Mesothelial cell of epicardium (in vitro differentiated cells): ENCODE data around the gene AFDN. TPM values are rescaled to one million over a fixed set of nuclear protein-coding genes. Genes with fewer than 3 reads are reported as not detected.

Source experiments
- DNase-seq, 2 experiments: peaks; one replicate each; pipeline ENCODE4 v3.0.0; 2021; ENCODE audit warnings: low spot score in 2 of 2; ENCODE audit not compliant: unreplicated experiment in 2 of 2
- H3K27ac Mint-ChIP-seq: 2 replicates; pipeline ENCODE4 v1.8.0; 2021; ENCODE audit warnings: mixed read lengths
- H3K27me3 Mint-ChIP-seq: 2 replicates; pipeline ENCODE4 v1.8.0; 2021; ENCODE audit warnings: low read depth, mixed read lengths
- H3K36me3 Mint-ChIP-seq: 2 replicates; pipeline ENCODE4 v1.8.0; 2021; ENCODE audit warnings: mixed read lengths
- H3K4me1 Mint-ChIP-seq: 2 replicates; pipeline ENCODE4 v1.8.0; 2021; ENCODE audit warnings: mixed read lengths
- H3K4me3 Mint-ChIP-seq: 2 replicates; pipeline ENCODE4 v1.8.0; 2021; ENCODE audit warnings: mild to moderate bottlenecking, moderate library complexity, mixed read lengths
- H3K9me3 Mint-ChIP-seq: 2 replicates; pipeline ENCODE4 v1.8.0; 2021; ENCODE audit warnings: mixed read lengths
- CTCF ChIP-seq: fragments of 200-600 bp; sonication (generic); IDR thresholded peaks from one replicate; pipeline ENCODE4 v1.5.0; 2021; ENCODE audit warnings: antibody characterized with exemption; ENCODE audit not compliant: unreplicated experiment
- total RNA-seq: library from RNA; stranded (reverse); gene quantifications from 3 replicates; pipeline ENCODE4 v1.2.1, GENCODE V29; 2021

AFDN gene
- total RNA-seq, 1 donor from 2014 or later = 284 TPM

GRCh38 chr6:167831281-167831828 is 4.6 kb downstream of the AFDN start:
- Mint-ChIP-seq H3K27ac (peak overlapping the region; percentile 47), H3K9me3 (no peaks in the 10 kb centered on the region), H3K27me3 (no peaks in the 10 kb centered on the region), H3K4me1 (peaks cover 63% of the 10 kb centered on the region), H3K4me3 (no peak overlapping the region), H3K36me3 (no peaks in the 10 kb centered on the region)
- DNase-seq = no peak
- no peak for TF ChIP-seq CTCF

DNA sequence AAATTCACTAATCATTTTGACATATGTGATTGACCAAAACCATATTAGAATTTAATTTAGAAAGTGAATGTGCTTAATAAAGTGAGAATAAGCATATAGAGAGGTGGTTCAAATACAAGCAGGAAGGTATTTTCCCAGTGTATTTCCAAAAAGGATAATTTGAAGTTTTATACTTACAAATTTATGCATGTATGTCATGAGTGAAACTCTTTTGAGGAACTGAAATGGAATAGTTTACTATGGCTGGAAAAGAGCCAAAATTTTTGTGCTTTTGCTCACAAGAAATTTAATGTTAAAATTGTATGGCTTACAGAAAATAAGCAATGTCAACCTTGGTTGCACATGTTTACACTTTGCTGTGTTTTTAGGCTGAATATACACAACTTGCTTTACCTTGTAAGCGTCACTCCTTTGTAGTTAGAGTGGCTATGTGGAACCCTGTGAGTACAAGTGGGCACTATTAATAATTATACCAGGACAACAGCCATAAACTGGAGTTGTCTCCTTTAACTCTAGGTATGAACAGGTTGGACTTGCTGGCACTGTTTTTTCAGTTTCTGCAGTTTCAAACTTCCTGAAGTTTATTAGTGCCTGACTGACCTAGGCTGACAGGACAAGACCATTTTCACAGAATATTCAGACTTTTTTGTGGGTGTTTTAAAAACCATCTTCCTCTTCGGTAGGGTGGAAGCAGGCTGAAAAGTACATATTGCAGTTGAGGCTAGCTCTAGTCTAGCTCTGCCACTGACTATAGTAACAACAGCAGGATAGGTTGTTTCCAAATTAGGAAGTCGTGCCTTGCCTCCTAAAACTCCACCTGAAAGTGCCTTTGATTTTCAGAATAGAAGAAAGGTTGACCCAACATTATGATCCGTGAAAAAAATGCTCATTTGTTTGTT is 6.0 kb downstream of the AFDN start:
- H3K4me3 Mint-ChIP-seq = no peak overlapping the region
- H3K36me3 Mint-ChIP-seq = no peaks in the 10 kb centered on the region
- no peaks in the 10 kb centered on the region for H3K9me3 Mint-ChIP-seq
- no peak for DNase-seq
- H3K27me3 Mint-ChIP-seq = no peaks in the 10 kb centered on the region
- peak overlapping the region; percentile 79 for H3K27ac Mint-ChIP-seq
- H3K4me1 Mint-ChIP-seq = peaks cover 63% of the 10 kb centered on the region
- TF ChIP-seq CTCF = no peak

GRCh38 chr6:167833396-167833763 is 6.7 kb downstream of the AFDN start:
- Mint-ChIP-seq H3K27me3 (no peaks in the 10 kb centered on the region), H3K4me3 (no peak overlapping the region), H3K4me1 (peaks cover 58% of the 10 kb centered on the region), H3K9me3 (no peaks in the 10 kb centered on the region), H3K27ac (peak overlapping the region; percentile 47), H3K36me3 (no peaks in the 10 kb centered on the region)
- DNase-seq = no peak
- no peak for TF ChIP-seq CTCF

DNA sequence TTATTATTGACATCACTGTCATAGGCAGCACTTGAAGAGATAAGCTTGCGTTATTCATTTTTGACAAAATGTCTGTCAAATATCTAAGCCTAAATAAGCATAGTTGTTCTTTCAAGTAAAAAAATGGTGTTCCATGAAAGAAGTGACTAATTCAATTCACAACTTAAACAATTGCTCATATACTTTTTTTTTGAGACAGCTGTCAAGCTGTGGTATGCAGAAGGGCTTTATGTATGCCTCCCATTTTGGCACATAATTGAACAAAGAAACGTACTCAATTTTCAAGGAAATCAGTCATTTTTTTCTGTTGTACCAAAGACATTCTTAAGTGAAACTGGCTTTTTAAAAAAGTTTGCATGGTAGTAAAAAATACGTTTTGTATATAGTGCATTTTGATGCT is 8.5 kb downstream of the AFDN start:
- TF ChIP-seq CTCF = no peak
- Mint-ChIP-seq H3K4me3 (no peak overlapping the region), H3K4me1 (peaks cover 46% of the 10 kb centered on the region)

DNA sequence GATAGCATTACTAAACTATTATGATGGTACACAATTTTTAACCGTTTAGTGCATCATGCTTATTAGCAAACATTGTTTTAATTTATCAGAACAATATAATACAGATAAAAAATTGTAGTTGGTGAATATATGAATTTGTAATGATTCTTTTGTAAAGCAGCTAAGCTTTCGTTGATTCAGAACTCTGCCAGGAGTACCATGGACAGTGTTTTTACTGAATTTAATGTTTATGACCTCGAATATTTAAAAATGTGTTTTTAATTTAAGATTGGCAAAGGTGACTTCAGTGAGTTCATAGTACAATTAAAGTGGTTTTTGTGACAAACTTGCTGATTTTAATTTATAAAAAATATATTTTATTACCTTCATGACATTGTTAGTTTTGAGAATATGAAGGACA is 10.0 kb downstream of the AFDN start:
- no peak for DNase-seq
- Mint-ChIP-seq H3K9me3 (no peaks in the 10 kb centered on the region), H3K27me3 (no peaks in the 10 kb centered on the region), H3K4me3 (no peak overlapping the region), H3K36me3 (no peaks in the 10 kb centered on the region), H3K4me1 (peaks cover 35% of the 10 kb centered on the region), H3K27ac (no peak overlapping the region)
- TF ChIP-seq CTCF = no peak

More for the DNA sequence above, 8.5 kb downstream of the AFDN start:
- Mint-ChIP-seq H3K27ac (no peak overlapping the region), H3K36me3 (no peaks in the 10 kb centered on the region), H3K27me3 (no peaks in the 10 kb centered on the region), H3K9me3 (no peaks in the 10 kb centered on the region)
- DNase-seq = no peak
